T-helper 2 cell (primary cell): ENCODE results near the gene CNNM3.
A peak's percentile ranks its signal among the peaks of the same experiment; 100 is the strongest.

Source experiments
- DNase-seq, 5 experiments: peaks; one replicate each; pipeline versions ENCODE4 v3.0.0 to v3.0.0-alpha.2; 2012 to 2022

The CNNM3 gene

DNA sequence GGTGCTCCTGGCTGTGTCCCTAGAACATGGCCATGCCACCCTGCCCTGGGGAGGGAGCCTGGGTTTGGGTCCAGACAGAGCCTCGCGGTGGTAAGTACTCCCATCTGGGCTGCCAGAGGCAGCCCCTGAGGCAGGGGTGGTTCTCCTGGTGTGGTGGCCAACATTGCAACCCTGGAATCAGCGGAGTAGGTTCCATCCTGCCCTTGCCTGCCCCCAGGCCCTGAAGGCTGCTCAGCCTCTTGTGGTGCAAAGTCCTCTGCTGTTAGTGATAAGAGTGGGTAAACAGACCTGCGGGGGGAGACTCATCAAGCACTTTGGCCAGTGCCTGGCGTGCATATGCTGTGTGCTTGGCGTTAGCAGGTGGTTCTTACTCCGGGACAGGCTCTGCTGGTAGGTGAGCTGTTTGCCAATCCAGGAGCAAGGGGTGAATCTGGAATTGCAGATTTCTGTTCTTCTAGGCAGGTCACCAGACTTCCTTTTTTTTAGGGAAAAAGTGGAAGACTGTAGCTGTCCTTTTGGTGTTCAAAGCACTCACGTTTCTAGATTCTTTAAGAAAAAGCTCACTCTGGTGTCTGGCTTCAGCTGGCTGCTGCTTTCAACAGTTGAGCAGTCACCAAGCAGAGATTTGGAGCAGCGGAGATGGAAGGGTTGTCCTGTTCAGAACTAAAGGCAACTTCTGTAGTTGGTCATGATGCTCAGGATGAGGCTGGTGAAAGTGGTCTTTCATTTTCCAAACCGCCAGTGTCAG lies 3.2 kb downstream of the CNNM3 start:
- no peak for DNase-seq

DNA sequence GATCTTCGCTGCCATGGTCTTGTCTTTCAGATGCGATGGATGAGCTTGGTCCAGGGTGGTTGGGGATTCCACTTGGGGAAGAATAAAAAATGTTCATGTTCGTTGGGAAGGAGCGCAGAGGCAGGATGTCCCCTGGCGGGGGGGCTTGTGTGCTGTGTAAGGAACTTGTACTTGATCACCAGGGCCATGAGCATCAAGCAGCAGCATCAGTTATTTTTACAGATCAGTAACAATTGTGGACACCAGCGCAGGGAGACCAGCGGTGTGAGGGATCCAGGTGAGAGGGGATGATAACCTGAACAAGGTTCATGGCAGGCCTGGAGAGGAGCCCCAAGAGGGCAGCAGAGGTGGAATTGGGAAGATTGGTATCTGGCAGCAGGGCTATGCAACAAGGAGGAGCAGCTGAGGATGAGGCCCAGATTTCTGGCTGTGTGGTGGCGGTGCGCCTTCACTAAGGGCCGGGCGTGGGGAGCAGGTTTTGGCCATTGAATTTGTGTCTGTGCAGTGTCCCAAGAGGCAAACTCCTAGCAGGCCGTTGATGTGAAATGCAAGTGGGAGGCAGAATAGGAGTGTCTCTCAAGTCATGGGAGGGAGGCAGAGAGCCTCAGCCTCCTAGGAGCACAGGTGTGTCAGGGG lies 3.9 kb downstream of the CNNM3 start:
- DNase-seq: no peak

DNA sequence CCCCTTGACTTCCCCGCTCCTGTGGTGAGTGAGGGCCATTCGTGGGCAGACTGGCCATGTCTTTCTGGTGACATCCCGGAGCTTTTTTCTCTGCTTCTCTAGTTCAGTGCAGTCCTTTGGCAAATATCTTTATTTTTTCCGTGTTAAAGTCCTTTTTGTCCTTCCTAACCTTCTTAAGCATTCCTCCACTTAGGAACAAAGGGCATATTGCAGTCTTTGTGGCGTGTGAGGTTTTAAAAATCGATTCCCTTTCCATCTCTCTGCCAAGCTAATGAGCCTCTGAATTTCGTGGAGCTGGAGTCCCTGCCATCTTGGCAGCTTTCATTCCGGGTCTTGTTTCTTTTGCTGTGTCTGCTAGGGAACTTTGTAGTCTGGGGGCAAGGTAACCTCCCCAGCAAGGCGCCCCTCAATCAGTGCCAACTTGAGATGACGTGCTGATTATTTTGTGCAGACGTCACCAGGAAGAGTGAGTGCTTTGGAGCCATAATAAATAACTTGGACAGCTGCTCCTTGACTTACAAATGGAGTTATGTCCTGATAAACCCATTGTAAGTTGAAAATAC lies 5.1 kb downstream of the CNNM3 start:
- DNase-seq: no peak

GRCh38 chr2:96822786-96823185 lies 6.7 kb downstream of the CNNM3 start:
- DNase-seq: no peak

- DNase-seq: no peak
Observed at GRCh38 chr2:96823198-96823597, 7.1 kb downstream of the CNNM3 start.

GRCh38 chr2:96824079-96824870 lies 8.2 kb downstream of the CNNM3 start:
- no peak for DNase-seq

- no peak for DNase-seq
Observed at GRCh38 chr2:96825057-96825456, 9.0 kb downstream of the CNNM3 start.

- DNase-seq: no peak
Observed at GRCh38 chr2:96826546-96827278, 10.6 kb downstream of the CNNM3 start.

- no peak for DNase-seq
Observed at GRCh38 chr2:96828436-96828835, 12.4 kb downstream of the CNNM3 start.

GRCh38 chr2:96828874-96829273 lies 12.8 kb downstream of the CNNM3 start:
- no peak for DNase-seq

DNA sequence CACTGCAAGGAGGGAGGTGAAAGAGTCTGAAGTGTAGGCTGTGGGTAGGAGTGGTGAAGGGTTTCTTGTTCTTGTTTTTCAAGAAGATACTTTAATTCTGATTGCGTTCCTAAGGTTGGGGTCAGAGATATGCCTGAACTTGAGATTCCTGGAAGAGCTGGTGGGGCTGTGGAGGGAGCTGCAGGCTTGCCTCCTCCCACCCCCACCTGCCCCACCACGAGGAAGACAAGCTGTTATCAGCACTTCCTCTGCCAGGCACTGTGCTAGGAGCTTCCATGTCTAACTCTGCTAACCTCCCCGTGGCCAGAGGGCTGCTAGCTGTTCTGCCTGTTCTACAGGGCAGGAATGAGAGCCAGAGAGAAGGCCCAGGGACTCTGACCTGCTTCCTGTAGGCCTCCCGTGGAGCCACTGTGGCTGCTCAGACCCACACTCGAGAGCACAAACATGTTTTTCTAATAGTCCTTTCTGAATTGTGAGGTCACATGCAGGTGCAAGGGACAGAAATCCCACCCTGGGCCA lies 14.0 kb downstream of the CNNM3 start:
- DNase-seq: no peak

DNA sequence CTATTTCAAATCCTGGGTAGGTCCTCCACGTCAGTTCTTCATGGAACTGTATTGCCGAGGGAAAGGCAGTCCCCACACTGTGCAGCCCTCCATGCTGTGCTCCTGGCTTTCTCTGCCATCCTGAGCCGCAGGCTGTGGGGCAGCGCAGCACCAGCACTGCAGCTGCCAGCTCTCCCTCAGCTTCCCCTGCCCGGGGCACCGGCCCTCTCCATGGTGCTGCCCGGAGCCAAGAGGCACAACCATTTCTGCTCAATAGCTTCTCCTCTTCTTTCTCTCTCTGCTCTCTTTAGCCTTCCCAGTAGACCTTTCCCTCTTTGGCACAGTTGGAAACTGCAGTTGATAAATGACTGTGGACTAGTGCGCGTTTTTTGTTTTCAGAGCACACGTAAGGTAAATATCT lies 15.6 kb downstream of the CNNM3 start:
- DNase-seq: no peak

GRCh38 chr2:96832408-96832753 lies 16.3 kb downstream of the CNNM3 start:
- DNase-seq: no peak

DNA sequence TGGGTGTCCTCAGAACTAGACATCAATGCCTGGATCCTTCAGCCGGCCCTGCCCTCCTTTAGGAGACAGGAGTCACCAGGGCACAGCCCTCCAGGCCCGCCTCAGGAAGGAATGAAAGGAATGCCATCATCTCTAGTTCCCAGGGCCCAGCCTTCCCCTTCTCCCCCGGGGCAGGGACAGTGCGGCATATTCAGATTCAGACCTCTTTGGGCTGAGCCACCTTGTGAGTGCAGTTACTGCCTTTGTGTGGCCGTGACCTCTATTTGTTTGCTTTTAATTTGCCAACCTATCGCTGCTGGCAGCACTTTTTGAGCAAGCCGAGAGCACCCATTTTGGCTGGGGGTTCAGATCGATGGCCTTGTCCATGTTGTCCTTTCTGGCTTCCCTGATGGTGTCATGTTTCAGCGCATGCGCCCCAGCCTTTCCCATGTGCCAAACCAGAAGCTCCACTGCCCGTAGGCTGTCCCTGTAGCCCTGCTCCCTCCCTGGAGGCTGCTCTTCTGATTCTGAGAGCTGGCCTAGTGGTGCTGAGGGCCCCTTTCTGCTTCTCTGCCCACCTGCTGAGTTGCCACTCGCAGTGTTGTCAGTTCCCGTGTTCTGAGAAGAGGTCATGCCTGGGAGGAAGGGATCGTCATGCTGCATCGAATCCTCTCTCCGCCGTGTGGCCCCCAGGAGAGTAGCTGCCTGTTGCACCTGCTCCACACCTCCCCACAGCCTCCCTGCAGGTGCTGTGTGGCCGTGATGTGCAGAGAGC lies 16.9 kb downstream of the CNNM3 start:
- DNase-seq: no peak

GRCh38 chr2:96835830-96836229 lies 19.8 kb downstream of the CNNM3 start:
- DNase-seq: no peak

DNA sequence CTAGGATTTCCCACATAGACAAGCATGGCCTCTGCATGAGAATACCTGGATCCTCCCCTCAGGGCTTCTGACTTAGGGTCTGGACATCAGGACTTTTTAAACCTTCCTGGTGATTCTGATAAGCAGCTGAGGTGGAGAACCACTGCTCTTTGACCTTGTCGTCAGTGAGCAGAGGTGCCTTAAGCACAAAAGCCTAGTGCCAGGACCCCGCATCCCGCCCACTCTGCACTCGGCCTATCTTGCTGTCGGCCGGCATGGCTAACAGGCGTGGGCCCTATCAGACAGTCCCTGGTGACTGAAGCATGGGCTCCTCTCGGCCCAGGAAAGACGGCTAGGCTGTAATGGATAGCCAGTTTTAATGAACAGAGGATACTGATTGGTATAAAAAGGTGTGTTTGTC lies 21.5 kb downstream of the CNNM3 start:
- DNase-seq: no peak

- no peak for DNase-seq
Observed at GRCh38 chr2:96838345-96839292, 22.6 kb downstream of the CNNM3 start.

DNA sequence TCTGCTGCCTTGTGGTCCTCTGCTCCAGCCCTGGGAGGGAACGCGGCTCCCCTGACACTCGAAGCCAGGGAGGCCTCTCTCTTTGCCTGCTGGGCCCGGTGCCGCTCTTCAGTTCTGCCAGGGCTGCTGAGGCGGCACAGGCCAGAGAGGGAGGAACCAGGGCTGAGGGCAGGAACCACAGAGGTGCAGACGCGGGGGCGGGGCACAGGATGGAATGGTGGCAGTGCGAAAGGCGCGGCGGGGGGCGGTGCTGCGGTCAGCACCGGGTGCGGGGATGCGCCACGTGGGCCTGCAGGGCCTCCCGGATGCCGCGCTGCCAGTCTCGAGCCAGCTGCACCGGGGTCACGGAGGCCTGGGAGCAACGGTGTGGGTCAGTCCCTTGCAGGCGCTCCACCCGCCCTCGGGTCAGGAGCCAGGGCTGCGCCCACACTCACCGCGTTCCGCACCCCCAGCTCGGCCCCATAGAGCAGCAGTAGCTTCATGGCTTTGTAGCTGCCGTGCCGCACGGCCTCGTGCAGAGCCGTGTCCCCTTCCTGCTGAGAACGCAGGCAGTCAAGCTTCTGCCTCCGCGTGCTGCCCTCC lies 23.3 kb downstream of the CNNM3 start:
- peak; percentile 56 to 95 (median 73) for DNase-seq

- no peak for DNase-seq
Observed at GRCh38 chr2:96839875-96840850, 24.1 kb downstream of the CNNM3 start.
